Measurements from ENCODE around the gene DGCR2. TPM values are rescaled to one million over a fixed set of nuclear protein-coding genes. Genes with fewer than 3 reads are reported as not detected.
"Not testable (repeated sequence)": the region's sequence is repeated elsewhere in the genome, so short reads cannot be mapped to it uniquely, and the experiment has no call there.

The DGCR2 gene
- total RNA-seq, 1 donor from 2014 or later = 30.2 TPM

DNA sequence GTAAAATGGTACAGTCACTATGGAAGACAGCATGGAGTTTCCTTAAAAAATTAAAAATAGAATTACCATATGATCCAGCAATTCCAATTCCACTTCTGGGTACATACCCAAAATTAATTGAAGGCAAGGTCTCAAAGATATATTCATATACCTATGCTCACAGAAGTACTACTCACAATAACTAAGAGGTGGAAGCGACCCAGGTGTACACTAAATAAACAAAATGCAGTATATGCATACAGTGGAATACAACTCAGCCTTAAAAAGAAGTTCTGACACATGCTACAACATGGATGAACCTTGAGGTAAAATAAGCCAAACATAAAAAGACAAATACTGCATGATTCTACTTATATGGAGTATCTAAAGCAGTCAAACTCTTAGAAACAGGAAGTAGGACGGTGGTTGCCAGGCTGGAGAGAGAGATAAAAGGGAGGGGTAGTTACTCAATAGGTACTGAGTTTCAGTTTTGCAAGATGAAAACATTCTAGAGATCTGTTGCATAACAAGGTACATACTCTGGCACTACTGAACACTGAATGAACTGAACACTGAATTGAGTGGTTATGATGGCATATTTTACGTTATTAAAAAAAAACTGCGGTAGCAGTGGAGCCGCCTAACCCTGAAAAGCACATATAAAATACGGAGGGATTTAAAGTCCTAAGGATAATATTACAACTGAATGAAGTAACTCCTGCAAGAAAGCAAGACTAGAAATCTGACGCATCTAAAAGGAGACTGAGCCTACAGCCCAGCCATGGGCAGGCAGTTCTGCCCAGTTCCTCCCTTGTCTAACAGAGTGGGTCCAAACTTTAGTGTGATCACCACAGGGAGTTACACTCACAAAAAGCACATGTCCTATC is 12.8 kb downstream of the DGCR2 start:
- peak; percentile 22 to 26 for DNase-seq (ENCODE audit: low read depth in 2 of 2)

DNA sequence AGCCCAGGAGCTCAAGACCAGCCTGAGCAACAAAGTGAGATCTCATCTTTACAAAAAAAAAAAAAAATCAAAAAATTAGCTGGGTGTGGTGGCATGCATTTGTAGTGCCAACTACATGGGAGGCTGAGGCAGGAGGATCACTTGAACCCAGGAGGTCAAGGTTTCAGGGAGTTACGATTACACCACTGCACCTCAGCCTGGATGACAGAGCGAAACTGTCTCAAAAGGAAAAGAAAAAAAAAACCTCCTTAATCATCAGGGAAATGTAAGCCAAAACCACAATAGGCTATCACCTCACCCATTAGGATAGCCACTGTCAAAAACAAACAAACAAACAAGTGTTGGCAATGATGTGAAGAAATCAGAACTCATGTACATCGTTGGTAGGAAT is 13.4 kb downstream of the DGCR2 start:
- no peak for DNase-seq (ENCODE audit: low read depth in 2 of 2)

DNA sequence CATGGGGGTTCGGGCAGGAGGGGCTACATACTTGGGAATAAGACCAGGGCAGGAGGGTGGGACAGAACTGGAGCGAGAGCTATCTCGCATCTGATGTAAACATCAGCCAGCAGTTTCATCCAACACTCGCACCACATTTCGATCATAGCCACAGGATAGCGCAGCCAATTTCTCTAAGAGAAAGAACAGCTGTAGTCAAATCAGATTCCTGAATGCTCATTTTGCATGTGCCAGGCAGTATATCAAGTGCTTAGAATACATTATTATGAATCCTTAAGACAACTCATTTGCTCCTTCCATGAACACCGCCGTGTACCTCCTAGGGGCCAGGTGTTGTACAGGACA is 14.5 kb downstream of the DGCR2 start:
- DNase-seq (ENCODE audit: low read depth in 2 of 2) = no peak

DNA sequence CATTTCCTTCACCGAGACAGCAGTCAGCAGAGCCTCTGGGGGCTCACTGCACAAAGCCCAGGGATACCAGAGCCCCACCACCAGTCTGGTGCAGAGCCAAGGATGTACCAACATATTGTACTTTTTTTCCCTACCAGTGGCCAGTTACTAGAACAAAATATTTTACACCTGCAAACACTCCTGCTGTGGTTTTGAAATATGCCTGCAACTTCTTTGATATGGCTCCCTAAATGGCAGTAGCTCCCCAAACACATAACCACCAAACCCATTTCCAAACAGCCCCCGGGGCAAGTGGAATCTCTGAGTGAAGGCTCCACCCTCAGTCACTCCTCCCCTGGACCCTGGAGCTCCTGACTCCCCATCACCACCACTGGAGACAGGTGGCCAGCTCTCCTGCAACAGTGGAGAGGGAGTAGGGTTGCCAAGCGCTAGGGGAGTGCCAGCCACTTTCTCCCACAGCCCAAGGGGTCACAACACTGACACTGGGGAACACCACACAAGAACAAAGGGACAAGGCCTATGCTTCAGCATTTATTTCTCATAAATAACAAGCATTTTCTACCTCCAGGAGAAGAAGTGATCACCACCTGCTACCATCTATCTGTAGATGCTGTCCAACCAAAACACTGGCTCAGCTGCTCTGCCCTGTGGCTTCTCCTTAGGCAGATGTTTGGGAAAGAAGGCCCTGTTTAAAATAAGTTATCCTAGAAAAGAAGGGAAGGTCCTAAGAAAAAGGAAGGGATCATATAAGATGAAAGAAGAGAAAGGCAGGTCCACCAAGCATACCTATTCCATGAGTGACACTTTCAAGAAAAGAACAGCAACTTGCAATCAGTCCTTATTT is 15.1 kb downstream of the DGCR2 start:
- no peak for DNase-seq (ENCODE audit: low read depth in 2 of 2)

DNA sequence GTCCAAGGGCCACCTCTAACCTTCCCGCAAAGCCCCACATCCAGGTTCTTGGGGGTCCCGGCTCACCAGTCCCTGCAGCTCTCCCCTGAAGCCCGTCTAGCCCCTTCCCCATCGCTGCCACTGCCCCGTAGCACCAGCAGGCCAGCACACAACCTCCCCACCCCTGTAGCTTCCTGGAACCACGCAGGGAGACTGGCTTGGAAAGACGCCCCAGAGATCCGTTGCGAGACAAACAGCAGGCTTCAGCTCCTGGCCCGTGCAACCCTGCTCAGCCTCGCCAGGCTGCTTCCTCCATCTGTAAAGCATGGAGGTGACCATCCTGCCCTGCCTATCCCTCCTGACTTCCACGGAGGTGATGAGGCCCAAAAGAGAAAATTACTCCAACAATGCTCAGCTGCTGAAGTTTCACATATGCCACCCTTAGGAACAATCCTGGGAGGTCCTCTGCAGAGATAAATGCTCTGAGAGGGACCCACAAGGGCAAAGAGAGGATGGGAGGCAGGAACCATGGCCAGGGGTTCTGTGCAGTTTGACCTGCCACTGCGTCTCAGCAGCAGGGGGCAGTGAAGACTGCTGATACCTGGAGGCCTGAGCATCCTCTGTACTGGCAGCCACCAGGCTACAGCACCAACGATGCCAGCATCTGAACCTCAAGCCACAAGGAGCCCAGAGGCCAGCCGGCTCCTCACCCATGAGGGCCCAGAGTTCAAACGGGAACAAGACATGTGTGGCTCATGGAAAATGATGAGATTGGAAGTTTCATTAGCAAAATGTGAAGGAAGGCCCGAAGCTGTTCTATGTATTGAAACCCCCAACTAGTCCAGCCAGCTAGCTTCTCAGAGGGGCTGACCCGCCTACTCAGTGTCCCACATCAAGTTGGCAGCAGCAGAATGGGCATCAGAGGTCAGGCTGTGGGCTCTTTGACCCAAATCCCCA is 16.1 kb downstream of the DGCR2 start:
- DNase-seq (ENCODE audit: low read depth in 2 of 2) = peak in 1 of 2 donors; percentile 24

DNA sequence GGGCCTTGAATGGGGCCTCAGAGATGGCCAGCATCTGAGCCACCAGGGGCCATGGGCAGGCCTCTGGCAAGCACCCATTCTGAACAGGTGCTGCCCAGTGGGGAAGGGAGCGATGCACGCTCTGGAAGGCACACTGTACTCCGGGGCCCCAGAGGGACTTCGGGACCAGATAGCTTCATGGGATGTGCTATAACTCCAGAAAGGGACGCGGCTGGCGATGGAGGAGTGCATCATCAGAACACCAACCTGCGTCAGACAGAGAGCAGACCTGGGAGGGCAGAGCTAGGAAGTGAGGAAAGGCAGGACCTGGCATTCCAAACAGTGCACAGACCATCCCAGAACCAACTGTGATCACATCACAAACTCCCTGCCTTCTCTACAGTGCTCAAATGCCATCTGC is 16.8 kb downstream of the DGCR2 start:
- DNase-seq (ENCODE audit: low read depth in 2 of 2) = no peak

DNA sequence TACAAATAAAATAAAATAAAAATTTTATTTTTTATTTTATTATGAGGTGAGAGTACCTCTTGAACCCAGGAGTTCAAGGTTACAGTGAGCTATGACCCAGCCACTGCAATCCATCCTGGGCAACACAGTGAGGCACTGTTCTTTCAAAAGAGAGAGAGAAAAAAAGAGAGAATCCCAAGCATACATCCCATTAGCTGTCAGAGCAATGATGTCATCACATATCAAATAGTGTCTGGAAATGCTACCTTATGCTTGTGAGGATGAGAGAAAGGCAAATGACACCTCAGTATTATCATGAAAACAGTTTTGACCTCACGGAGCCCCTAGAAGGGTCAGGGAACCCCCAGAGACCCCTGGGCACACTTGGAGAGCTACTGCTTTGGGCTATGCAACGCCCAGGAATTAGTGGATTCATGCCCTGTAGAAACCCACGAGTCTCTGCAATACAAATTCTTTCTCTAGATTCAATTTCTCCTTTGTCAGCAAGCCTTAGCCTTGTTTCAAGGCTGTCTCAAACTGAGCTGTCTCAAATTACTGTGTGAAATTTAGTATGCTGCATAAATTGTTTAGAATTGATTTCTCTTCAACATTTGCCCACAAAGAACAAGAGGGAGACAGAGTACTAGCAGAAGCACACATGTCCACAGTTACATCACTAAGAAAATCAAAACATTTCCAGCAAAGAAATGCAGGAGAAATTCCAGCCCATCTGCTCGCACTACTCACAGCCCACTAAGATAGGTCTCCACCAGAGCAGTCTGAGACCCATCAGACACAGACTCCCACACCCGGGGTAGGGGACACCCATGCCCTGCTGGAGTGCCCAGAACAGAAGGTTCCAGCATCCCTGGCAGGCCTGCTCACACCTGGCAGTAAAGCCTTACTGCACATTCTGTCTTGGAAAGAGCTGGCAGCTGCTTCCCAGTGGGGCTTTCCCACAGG is 18.1 kb downstream of the DGCR2 start:
- no peak for DNase-seq (ENCODE audit: low read depth in 2 of 2)

DNA sequence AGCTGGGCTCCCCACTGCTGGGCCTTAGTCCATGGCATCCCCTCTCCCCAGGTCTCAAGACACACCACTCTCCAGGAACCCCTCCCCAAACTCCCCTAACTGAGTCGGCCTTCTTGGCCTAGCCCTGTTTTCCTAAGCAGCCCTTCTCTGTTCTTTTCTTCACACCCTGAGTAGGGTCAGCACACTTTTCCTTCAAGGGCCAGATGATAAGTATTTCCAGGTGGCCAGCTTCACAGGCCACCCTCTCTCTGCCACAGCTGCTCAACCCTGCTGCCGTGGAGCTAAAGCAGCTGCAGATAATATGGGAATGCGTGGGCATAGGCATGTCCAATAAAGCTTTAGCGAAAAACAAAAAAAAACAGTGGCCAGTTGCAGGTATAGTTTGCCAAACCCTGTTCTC is 24.1 kb downstream of the DGCR2 start:
- DNase-seq (ENCODE audit: low read depth in 2 of 2) = no peak

DNA sequence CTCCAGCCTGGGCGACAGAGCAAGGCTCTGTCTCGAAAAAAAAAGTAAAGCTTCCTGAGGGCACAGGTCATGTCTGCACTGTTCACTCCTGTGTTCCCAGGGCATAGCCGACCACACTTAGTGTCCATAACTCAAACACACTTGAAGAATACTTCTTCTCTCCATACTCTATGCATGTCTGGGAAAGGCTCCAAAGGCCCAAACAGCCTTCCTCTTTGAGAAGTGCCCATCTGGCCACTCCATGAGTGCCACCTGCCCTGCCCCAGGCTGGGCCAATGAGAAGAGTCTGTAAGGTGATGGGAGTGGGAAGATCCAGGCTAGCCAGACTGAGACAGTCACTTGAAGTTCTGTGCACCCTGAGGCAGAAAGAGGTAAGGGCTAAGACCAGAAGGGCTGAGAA is 24.7 kb downstream of the DGCR2 start:
- DNase-seq (ENCODE audit: low read depth in 2 of 2) = no peak

DNA sequence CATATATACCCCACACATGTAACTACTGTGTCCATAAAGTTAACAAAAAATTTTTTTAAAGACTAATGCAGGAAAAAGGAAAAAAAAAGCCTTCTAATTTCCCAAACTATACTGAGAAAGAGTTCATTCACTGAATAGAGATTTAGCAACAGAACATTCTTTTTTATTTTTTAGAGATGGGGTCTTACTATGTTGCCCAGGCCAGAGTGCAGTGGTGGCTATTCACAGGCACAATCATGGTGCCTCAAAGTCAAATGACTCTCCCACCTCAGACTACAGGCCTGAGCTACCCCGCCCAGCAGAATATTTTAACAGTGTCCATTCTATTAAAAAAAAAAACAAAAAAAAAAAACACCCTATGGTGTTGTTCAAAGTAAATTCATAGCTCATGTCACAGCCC is 25.7 kb downstream of the DGCR2 start:
- DNase-seq (ENCODE audit: low read depth in 2 of 2) = no peak

DNA sequence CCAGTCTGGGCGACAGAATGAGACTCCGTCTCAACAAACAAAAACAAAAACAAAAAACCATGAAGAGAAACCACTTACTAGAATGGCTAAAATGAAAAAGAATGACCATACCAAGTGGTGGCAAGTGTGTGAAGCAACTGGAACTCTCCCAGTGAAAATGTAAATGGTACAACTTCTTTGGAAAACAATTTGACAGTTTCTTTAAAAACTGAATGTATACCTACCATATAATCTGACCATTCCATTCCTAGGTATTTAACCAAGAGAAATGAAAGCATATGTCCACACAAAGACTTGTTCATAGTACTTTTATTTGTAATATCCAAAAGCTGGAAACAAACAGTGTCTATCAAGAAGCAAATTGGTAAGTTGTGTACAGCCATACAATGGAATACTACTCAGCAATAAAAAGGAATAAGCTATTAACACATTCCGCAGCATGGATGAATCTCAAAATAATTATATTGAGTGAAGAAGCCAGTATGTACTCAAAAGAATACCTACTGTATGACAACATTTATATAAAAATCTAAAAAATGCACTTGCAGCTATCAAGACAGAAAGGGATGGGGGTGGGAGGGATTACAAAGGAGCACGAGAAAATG is 27.7 kb downstream of the DGCR2 start:
- no peak for DNase-seq (ENCODE audit: low read depth in 2 of 2)

DNA sequence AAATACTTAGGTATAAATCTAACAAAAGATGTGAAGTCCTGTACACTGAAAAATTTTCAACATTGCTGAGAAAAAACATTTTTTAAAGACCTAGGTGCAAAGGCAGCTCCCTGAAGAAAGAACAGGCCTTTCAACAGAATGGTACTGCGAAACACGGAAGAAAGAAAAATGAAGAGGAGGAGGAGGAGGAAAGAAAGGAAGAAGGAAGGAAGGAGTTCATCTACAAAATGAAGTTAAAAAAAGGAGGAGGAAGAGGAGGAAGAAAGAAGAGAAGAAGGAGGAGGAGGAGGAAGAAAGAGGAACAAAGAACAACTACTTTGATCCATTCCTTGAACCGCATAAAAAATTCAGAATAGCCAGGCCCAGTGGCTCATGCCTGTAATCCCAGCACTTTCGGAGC is 29.5 kb downstream of the DGCR2 start:
- DNase-seq (ENCODE audit: low read depth in 2 of 2) = no peak

DNA sequence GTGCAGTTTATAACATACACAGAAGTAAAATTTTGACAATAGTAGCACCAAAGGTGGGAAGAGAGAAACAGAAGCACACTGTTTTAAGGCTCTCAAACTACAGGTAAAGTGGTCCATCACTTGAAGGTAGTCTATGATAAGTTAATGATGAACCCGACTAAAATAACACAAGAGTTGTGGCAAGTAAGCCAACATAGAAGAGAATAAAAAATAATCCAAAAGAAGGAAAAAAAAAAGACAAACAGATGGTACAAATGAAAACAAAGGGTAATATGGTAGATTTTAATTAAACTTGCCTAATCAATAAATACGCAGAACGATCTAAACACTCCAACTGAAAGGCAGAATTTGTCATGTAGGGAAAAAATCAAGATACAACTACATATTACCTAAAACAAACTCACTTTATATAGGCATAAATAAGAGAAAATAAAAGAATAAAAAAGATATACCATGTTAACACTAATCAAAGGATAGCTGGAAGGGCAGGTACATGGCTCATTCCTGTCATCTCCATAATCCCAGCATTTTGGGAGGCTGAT is 31.6 kb downstream of the DGCR2 start:
- no peak for DNase-seq (ENCODE audit: low read depth in 2 of 2)

DNA sequence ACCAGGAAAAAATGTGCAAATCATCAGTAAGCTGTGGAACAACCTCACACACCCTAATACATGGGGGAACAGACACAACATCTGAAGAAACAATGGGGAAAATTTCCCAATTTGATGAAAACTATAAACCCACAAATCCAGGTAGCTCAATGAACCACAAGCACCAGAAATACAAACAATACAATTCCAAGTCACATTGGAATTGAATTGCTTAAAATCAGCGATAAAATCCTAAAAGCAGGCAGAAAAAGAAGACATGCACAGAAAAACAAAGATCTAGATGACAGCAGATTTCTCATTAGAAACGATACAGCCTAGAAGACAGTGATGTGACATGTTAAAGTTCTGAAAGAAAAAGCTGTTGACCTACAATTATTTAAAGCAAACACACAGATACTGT is 32.0 kb downstream of the DGCR2 start:
- no peak for DNase-seq (ENCODE audit: low read depth in 2 of 2)

DNA sequence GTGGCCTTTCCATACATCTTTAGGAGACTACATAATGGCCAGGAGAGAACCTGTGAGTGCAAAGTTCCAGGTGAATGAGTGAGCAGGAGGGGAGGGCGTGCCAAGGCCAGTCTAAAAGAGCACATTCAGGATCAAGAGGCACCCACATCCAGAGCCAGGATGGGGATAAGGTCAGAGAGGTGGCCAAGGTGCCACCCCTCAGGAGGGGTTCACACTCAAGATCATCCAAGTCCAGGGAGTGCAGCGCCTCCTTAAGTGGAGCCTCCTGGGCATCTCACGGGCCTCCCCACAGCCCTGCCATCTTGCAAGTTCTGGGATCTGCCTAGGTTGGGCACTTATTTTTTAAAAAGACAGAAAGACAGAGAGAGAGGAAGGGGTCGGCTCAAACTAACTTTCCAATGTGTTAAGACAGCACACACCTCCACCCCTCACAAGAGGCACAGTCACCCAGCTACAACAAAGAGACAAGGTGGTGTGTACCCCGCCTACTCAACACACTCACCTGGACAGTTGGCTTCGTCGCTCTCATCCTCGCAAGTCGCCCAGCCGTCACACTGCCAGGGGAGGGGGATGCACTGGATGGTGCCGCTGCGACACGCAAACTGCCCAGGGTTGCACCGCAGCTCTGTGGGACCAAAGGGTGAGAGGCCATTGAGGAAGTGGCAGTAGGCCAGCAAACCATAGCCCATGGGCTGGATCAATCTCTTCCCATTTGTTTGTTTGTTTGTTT is 33.2 kb downstream of the DGCR2 start:
- DNase-seq (ENCODE audit: low read depth in 2 of 2) = no peak

DNA sequence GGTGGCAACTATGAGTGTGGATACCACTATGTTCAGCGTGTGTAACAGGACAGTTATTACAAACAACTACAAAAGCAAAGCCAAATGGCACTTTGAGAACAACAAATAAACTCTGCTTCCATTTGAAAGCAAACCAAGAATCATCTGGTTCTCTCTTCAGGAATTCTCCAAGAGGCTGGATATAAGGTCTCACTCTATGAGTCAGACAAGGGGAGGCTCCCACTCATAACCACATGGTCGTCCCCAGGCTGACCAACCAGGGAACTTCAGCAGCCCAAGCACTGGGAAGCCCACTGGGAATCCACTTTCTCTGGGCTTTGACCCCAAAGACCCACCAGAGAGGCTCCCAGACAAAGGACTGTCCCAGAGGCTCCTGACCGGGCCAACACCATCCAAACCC is 35.3 kb downstream of the DGCR2 start:
- DNase-seq (ENCODE audit: low read depth in 2 of 2) = no peak

DNA sequence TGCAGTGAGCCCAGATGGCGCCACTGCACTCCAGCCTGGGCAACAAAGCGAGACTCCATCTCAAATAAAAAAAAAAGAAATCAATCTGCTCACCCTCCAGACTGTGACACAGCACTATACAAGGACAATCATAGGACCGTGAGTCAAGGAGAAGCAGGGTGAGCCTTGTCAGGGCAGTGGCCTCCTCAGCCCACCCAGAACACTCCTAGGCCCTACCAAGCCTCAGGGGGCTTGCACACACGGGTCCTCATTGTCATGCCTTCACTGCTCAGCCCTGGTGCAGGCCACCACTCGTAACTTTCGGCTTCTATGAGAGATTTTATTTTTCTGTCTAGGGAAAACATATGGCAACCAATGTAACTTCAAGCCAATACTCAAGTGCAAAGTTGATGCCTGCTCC is 35.8 kb downstream of the DGCR2 start:
- DNase-seq (ENCODE audit: low read depth in 2 of 2) = no peak

DNA sequence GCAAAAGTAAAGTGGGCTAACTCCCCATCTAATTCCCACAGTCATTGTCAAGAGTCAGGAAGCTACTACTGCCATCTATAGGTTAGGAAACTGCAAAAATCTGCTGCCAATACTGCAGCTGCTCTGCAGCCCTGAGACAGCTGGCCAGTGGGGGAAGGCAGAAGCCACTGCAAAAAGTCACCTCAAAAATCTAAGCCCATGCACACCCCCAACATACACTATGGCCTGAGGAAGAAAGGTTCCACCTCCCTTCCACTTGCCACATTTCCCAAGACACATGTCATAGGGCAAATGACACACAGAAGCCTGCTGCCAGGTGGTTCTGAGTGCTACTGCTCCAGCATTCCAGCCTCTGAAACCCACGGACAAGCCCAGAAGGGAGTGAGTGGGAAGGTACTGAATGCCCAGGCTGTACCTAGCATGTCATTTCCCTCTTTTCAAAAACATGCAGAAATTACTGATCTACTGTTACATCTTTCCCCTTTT is 36.9 kb downstream of the DGCR2 start:
- DNase-seq (ENCODE audit: low read depth in 2 of 2) = peak in 1 of 2 donors; percentile 58

DNA sequence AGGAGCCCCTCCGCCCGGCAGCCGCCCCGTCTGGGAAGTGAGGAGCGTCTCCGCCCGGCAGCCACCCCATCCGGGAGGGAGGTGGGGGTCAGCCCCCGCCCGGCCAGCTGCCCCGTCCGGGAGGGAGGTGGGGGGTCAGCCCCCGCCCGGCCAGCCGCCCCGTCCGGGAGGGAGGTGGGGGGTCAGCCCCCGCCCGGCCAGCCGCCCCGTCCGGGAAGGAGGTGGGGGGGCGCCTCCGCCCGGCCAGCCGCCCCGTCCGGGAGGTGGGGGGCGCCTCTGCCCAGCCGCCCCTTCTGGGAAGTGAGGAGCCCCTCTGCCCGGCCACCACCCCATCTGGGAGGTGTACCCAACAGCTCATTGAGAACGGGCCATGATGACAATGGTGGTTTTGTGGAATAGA is 37.6 kb downstream of the DGCR2 start:
- DNase-seq (ENCODE audit: low read depth in 2 of 2) = not testable (repeated sequence)

All from dermis microvascular lymphatic vessel endothelial cell (primary cell).